HEK293T (cell line): ENCODE measurements around the gene EMC10.

Experiments
- ARNT ChIP-seq: fragments of 450-650 bp; IDR thresholded peaks from 2 replicates; pipeline ENCODE4 v1.6.1; 2017; ENCODE audit warnings: mild to moderate bottlenecking
- BHLHE40 ChIP-seq: fragments of 450-650 bp; IDR thresholded peaks from 2 replicates; pipeline ENCODE4 v1.6.1; 2016; ENCODE audit warnings: mild to moderate bottlenecking, moderate library complexity, borderline replicate concordance
- ELF4 ChIP-seq: fragments of 450-650 bp; IDR thresholded peaks from 2 replicates; pipeline ENCODE4 v1.6.1; 2017; ENCODE audit warnings: antibody characterized with exemption
- FOXA1 ChIP-seq: fragments of 450-650 bp; IDR thresholded peaks from 2 replicates; pipeline ENCODE4 v1.6.1; 2016; ENCODE audit warnings: mild to moderate bottlenecking
- HDGF ChIP-seq: fragments of 450-650 bp; IDR thresholded peaks from 2 replicates; pipeline ENCODE4 v1.6.1; 2017; ENCODE audit warnings: antibody characterized with exemption, borderline replicate concordance
- SP1 ChIP-seq: fragments of 450-650 bp; IDR thresholded peaks from 2 replicates; pipeline ENCODE4 v1.6.1; 2017

DNA sequence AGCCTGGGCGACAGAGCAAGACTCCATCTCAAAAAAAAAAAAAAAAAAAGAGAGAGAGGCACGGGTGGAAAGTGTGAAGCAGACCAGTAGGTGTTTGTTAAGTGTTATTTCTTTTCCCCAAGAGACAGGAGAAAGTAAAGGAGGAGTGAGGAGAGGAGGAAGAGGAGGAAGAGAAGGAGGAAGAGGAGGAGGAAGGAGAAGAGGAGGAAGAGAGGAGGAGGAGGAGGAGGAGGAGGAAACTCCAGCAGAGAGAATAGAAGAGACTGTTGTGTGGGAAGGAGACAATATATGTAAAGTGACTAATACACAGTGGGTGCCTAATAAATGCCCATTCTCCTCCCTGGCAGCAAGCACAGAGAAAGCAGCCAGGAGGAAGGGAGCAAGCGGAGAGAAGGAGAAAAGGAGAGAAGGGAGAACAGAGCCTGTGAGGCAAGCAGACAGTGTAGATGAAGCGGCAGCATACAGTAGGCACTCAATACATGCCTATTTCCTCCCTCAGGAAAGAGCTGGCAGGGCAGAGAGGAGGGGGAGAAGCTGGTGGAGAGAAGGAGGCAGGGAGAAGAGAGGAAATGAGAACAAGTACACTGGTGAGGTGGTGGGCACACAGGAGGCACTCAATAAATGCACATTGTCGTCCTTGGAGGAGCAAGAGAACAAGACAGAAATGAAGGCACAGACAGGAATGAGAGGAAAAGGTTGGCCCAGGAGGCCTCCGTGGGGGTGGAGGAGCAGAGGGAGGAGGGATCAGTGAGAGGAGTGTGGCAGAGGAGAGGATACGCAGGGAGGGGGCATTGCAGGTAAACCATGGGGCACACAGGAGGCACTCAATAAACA lies 18.1 kb downstream of the EMC10 start:
- TF ChIP-seq FOXA1 (no peak), SP1 (no peak), HDGF (no peak), BHLHE40 (no peak), ARNT (no peak), ELF4 (no peak)
